NCI-H2196 (cell line): ENCODE data around the gene TXLNB.
"Not testable (repeated sequence)": the region's sequence is repeated elsewhere in the genome, so short reads cannot be mapped to it uniquely, and the experiment has no call there.

Experiments
- DNase-seq: peaks from one replicate; lab custom pipeline; 2025; ENCODE audit not compliant: unreplicated experiment; lab: John Stamatoyannopoulos, UW

The TXLNB gene

DNA sequence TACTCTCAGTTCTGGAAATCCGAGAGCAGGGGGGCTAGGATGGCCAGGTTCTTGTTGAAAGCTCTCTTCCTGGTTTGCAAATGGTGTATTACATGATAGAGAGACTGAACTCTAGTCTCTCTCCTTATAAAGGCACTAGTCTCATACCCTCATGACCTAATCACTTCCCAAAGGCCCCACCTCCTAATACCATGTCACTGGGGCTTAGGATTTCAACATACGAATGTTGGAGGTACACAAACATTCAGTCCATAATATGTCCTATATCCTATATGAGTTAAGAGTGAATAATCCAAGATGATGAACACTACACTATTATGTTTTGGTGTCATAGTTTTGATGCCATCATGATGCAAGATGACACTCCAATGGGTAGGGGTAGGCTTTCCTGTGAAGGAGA is 20.0 kb upstream of the TXLNB start:
- DNase-seq: no peak

DNA sequence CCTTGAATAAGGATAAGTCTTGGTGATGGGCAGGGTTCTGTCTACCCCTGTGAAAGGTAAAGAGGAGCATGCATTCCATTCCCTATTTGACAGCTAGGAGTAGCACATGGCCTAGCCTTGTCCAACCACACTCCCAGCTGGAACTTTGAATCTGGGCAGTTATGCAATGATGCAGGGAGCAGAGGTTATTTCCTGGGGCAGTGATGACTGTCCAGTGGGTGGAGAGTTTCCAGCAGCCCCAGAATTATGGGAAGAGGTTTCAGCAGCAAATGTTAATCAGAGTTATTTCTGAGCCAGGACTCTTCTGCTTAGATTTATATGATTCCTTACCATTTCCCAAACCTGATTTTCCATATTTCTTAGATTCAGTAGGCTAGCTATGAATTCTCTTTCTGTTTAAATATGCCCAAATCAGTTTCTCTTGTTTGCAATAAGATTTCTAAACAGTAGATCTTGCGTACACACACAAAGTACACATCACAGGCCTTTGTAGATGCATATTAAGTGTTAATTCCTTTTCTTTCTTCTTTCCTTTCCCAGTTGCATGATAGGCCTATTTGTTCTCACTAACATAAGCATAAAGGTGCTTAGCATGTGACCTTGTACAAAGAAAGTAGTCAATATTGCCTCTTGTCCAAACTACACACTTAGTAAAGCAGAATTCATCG is 17.3 kb upstream of the TXLNB start:
- no peak for DNase-seq

DNA sequence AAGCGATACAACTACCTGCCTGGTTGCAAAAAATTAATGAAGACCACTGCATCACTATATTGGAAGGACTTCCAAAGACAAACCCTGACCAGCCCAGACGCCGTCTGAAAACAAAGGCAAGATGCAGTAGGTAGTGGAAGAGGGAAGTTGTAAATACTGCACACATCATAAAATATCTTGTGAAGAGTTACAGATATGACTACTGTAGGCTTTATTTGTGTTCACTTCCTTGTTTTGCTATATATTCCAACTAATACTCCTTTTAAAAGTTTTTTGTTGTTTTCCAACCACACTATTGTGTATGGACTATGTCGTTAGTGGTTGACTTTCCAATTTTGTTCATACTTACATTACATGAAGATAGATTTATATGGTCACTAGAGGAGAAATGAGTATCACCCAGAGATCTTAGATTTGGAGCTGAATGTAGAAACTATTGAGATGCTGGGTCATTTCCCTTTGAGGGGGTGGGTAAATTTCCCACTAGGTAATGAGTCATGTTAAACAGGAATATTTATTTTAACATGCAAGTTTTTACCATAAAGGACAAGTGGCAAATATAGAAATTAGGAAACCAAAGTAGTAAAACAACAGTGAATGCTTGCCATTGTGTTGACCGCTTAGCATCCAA is 16.6 kb upstream of the TXLNB start:
- DNase-seq: no peak

GRCh38 chr6:139306291-139306981 is 14.6 kb upstream of the TXLNB start:
- no peak for DNase-seq

DNA sequence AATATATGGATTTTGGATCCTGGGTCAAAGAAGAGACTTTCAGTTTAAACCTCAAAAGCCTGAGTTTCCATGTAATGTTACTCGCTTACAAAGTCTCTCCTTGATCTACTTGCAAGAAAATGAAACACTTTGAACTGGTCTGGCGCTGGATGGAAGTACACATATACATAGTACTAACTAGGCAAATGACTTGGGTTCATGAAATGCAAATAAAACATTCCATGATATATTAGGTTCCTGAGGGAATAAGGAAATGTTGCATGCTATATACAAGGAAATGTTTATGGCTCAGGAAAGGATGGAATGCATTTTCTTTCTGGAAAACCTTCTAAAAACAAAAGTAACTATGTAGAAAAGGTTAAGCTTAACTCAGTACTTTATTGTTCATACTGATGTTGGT is 11.4 kb upstream of the TXLNB start:
- no peak for DNase-seq

DNA sequence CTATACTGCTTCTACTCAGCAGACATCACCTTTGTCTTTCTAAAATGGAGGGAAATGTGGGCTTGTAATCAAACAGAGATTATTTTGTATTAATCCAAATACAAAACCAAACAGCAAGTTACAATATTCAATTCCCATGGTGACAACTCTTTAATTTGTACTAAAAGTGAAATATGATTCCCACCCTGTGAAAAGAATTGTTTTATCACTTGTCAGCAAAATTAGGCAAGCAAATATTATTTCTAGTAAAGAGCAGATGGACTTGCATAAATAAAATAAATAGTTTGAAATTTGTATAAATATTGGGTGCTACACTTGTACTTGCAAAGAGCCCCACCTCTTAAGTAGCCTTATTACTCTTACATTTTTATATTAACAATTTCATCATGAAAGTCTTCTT is 6.1 kb upstream of the TXLNB start:
- DNase-seq: no peak

- no peak for DNase-seq
Observed at GRCh38 chr6:139296927-139297326, 5.1 kb upstream of the TXLNB start.

DNA sequence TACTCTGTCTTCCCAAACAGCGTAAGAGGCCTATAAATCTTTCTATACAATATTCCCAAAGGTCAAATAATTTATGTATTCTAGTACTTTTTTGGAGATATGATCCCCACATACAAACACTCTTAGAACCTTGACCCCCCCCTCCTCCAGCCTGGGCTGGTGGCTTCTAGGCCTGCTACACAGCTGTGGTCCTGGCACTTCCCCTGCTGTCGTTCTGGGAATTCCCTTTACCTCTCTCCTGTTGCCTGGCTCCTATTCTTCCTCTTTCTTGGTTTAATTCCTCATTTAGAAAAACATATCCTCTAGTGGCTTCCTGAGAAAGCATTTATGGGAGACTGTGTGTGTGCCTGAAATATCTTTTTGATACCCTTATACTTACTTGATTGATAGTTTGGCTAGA is 4.1 kb upstream of the TXLNB start:
- no peak for DNase-seq

DNA sequence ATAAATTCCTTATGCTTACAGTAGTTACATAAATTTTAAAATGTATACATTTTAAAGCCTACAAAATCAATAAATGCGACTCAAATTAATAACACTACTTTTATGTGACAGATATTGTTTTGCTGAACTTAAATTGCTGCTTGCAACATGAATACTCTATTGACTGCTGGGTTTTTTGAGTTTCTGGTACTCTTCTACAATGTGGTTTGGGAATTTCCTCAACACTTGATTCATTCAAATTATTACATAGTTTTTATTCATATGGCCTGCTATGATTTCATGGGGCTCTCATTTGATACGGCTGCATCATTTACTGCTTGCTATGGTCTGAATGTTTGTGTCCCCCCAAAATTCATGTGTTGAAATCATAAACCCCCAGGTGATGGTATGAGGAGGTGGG is 2.3 kb upstream of the TXLNB start:
- DNase-seq: no peak

GRCh38 chr6:139293230-139293629 is 1.4 kb upstream of the TXLNB start:
- DNase-seq: not testable (repeated sequence)

DNA sequence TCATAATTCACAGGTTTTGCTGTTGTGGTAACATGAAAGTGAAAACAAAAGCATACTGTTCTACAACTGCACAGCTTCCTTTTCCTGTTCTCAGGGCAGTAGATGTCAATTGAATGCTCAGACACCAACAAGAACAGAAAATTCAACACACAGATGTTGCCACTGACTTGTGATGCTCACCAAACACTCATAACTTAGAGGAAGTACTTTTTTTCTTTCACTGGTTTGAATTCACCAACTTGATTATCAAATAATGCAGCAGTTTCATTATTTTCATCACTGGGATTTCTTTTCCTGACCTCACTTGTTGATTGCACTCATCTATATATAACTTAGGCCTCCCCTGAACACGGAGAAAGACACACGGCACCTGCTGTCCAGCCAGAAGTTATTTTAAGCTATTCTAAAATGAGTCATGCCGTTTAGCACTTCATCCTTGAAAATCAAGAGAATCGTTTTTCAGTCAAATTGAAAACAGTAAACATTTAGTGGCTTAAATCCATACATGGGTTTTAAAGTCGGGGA is 949 bp downstream of the TXLNB start:
- no peak for DNase-seq

DNA sequence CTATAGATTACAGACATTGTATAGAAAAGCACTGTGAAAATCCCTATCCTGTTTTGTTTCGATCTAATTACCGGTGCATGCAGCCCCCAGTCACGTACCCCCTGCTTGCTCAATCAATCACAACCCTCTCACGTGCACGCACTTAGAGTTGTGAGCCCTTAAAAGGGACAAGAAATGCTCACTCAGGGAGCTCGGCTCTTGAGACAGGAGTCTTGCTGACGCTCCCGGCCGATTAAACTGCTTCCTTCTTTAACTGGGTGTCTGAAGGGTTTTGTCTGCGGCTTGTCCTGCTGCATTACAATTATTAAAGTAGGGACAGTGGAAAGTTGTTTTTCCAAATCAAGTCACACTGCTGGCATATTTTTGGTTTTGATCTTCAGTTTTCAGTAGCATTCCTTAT is 2.6 kb downstream of the TXLNB start:
- DNase-seq: no peak

DNA sequence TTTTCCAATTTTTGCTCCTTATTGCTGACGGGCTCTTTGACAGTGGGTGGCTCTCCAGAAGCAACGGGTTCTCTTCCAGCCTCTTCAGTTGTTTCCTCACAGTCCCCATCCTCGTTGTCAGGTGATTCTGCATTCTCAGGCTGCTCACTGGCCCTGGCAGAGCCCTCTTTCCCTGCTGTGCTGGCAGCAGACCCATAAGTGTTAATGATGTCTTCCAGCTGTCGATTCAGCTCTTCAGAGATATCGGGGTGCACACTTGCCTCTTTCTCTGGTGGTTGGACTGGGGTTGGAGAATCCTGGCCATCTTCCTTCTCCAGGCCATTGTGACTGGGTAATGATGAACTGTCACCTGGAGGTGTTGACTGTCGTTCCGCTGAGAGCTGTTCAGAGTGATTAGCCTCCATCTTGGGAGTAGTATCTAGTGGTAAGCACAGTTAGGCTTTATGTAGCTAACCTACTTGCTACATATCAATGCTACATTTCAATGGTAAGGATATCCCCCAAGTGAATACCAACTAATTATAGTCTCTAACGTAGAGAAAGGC is 3.2 kb downstream of the TXLNB start:
- no peak for DNase-seq

DNA sequence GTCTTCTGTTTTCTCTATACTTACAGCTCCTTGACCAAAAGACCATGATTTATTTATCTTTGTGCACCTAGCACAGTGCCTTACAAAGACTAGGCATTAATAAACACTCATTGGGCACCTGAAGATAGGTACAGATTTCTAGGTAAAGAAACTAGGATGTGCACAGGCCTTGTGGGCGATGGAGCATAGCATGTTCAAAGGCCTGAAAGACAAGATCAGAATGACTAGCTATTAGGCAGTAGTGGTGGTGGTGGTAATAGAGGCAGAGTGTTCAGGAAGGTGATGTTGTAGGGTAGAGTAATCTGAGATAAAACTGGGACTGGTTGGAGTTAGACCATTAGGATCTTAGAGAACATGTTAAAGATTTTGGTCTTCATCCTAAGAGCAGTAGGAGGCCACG is 3.9 kb downstream of the TXLNB start:
- no peak for DNase-seq

DNA sequence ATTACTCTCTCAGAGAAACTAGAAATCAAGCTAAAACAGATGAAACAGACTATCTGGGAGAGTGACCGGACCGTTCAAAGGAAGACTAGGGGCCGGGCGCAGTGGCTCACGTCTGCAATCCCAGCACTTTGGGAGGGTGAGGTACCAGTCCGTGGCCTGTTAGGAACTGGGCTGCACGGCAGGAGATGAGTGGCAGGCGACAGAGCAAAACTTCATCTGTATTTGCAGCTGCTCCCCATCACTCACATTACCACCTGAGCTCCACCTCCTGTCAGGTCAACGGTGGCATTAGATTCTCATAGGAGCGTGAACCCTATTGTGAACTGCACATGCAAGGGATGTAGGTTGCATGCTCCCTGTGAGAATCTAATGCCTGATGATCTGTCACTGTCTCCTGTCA is 5.4 kb downstream of the TXLNB start:
- DNase-seq: not testable (repeated sequence)

- DNase-seq: no peak
Observed at GRCh38 chr6:139285590-139285989, 6.2 kb downstream of the TXLNB start.

- DNase-seq: no peak
Observed at GRCh38 chr6:139284789-139285188, 7.0 kb downstream of the TXLNB start.

DNA sequence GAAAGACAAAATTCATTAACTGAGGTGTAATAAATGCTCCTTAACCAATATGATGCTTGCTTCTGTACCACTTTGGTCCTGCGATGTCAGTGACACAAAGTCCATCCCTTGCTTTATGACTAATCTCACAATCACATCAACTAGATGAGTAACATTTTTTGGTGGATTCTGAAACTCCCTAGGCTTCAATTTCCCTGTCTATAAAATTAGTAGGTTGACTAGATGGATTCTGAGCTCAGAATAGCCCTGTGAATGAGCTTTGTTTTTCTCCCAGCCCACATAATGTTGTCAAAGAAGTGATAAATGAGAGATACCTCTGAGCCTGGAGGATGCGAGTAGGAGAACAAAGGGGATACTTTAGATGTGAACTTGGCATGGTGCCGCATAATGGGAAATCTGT is 9.1 kb downstream of the TXLNB start:
- DNase-seq: no peak

GRCh38 chr6:139278190-139278589 is 13.6 kb downstream of the TXLNB start:
- no peak for DNase-seq

GRCh38 chr6:139277587-139277986 is 14.2 kb downstream of the TXLNB start:
- DNase-seq: no peak

GRCh38 chr6:139277161-139277560 is 14.6 kb downstream of the TXLNB start:
- DNase-seq: no peak
